Lung (tissue), 12 donors: ENCODE measurements around the gene COL18A1. TPM values are rescaled to one million over a fixed set of nuclear protein-coding genes. Genes with fewer than 3 reads are reported as not detected.
A peak's percentile ranks its signal among the peaks of the same experiment; 100 is the strongest.

ENCODE experiments used
- ATAC-seq: fragments of 200-7000 bp; cut with Tn5 transposase; one replicate; pipeline ENCODE4 v1.9.1; 2020; ENCODE audit warnings: moderate number of reproducible peaks; ENCODE audit not compliant: insufficient read depth, low FRiP score
- DNase-seq, 3 donors: peaks; one replicate each; pipeline ENCODE4 v3.0.0-alpha.2; 2013 to 2017
- H3K27ac ChIP-seq, 2 donors: one replicate each; pipeline ENCODE4 v1.5.1; 2013; ENCODE audit warnings: mild to moderate bottlenecking in 2 of 2, moderate library complexity in 2 of 2, control low read depth in 1 of 2, inconsistent platforms in 1 of 2, low read depth in 1 of 2, low read length in 1 of 2
- H3K27me3 ChIP-seq, 3 donors: one replicate each; pipeline ENCODE4 v1.5.1; 2013; ENCODE audit warnings: low read length in 2 of 3; ENCODE audit not compliant: control insufficient read depth in 3 of 3, insufficient read depth in 3 of 3
- H3K36me3 ChIP-seq, 4 donors: one replicate each; pipeline ENCODE4 v1.5.1; 2013; ENCODE audit warnings: low read length in 4 of 4, mild to moderate bottlenecking in 1 of 4, moderate library complexity in 1 of 4; ENCODE audit not compliant: control insufficient read depth in 4 of 4, insufficient read depth in 4 of 4
- H3K4me1 ChIP-seq, 5 donors: one replicate each; pipeline ENCODE4 v1.5.1; 2013; ENCODE audit warnings: low read length in 5 of 5, mild to moderate bottlenecking in 2 of 5, moderate library complexity in 1 of 5; ENCODE audit not compliant: control insufficient read depth in 5 of 5, insufficient read depth in 5 of 5
- H3K4me3 ChIP-seq: one replicate; pipeline ENCODE4 v1.5.1; 2013; ENCODE audit warnings: mild to moderate bottlenecking, control low read depth, moderate library complexity
- H3K9ac ChIP-seq, 2 donors: one replicate each; pipeline ENCODE4 v1.5.1; 2013; ENCODE audit warnings: low read length in 2 of 2, control low read depth in 1 of 2; ENCODE audit not compliant: insufficient read depth in 1 of 2
- H3K9me3 ChIP-seq, 4 donors: one replicate each; pipeline ENCODE4 v1.5.1; 2013; ENCODE audit warnings: low read length in 3 of 4, mild to moderate bottlenecking in 1 of 4, moderate library complexity in 1 of 4; ENCODE audit not compliant: control insufficient read depth in 4 of 4, insufficient read depth in 3 of 4
- WGBS, 2 donors: extraction: QIAGEN DNeasy Blood & Tissue Kit; methylation state at CpG; one replicate each; pipeline ENCODE4 v1.1.7; 2013; 5-methylcytosine and 5-hydroxymethylcytosine counted together
- polyA plus RNA-seq, 2 donors: library from polyadenylated mRNA; stranded (reverse); fragments of 200-250 nt; gene quantifications; one replicate each; pipeline ENCODE4 v1.2.1, GENCODE V29; 2013
- total RNA-seq, 2 donors: library from RNA; depleted of rRNA in 1 of 2; stranded (reverse); fragments of >200 nt in 1 of 2; gene quantifications; one replicate each; pipeline ENCODE4 v1.2.1, GENCODE V29; 2014 to 2021
- TF ChIP-seq, protein P1 (sequence below): IDR thresholded peaks from 2 replicates; pipeline ENCODE4 v1.5.1; 2012; ENCODE audit warnings: mild to moderate bottlenecking; ENCODE audit errors: control extremely low read depth, extremely low read depth
- donor health status: control.
- donor health status: control.
- donor health status: Bipolar disorder and iron deficiency.
- donor health status: healthy.
- donor health status: DM: yes; HTN: yes; CAD: no.

COL18A1 gene
- total and polyA plus RNA-seq, 4 donors: 42.7 to 102 (median 45.8) TPM

DNA sequence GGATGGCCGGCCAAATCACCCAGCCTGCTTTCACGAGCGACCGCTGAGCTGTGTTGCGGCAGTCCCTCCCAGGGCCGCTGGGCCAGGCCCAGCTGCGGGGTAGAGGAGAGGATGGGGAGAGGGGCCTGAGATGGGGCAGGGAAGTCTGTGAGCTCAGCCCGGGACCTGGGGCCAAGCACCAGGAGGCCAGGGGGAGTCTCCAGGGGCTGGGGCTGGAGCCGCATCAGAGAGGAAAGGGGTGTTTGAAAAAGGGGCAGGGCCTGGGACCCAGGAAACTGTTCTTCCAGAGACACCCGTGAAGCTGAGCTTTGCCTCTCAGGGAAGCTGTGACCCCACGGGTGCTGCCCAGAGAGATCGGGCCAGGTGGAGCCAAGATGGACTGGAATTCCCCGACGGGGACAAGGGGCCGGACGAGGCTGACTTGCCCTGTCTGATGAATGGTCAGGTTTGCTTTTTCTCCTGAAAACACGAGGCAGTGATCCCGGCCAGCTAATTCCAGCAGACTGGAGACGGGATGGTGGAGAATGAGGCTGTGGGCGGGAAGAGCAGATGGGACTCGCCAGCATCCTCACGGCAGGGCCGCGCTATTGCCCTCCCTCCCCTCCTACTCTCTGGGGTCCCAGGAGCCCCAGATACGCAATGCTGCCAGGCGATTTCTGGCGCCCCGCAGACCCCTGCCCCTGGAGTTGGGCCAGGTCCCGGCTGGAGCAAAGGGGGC is 40.3 kb upstream of the COL18A1 start:
- Histone ChIP-seq H3K4me3 (no peak overlapping the region), H3K9ac (no peak overlapping the region), H3K4me1 (peaks cover 0 to 27% (median 9%) of the 10 kb centered on the region in 5 donors), H3K27ac (peak overlapping the region; percentile 87 to 94), H3K36me3 (no peaks in the 10 kb centered on the region), H3K27me3 (no peaks in the 10 kb centered on the region), H3K9me3 (no peaks in the 10 kb centered on the region)
- ATAC-seq (no peak), DNase-seq (peak in 1 of 3 donors; percentile 65)
- TF ChIP-seq, protein P1, sequence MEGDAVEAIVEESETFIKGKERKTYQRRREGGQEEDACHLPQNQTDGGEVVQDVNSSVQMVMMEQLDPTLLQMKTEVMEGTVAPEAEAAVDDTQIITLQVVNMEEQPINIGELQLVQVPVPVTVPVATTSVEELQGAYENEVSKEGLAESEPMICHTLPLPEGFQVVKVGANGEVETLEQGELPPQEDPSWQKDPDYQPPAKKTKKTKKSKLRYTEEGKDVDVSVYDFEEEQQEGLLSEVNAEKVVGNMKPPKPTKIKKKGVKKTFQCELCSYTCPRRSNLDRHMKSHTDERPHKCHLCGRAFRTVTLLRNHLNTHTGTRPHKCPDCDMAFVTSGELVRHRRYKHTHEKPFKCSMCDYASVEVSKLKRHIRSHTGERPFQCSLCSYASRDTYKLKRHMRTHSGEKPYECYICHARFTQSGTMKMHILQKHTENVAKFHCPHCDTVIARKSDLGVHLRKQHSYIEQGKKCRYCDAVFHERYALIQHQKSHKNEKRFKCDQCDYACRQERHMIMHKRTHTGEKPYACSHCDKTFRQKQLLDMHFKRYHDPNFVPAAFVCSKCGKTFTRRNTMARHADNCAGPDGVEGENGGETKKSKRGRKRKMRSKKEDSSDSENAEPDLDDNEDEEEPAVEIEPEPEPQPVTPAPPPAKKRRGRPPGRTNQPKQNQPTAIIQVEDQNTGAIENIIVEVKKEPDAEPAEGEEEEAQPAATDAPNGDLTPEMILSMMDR: no peak
- 73 to 84% methylated on average over 29 of the region's 29 CpGs for WGBS, 2 donors

DNA sequence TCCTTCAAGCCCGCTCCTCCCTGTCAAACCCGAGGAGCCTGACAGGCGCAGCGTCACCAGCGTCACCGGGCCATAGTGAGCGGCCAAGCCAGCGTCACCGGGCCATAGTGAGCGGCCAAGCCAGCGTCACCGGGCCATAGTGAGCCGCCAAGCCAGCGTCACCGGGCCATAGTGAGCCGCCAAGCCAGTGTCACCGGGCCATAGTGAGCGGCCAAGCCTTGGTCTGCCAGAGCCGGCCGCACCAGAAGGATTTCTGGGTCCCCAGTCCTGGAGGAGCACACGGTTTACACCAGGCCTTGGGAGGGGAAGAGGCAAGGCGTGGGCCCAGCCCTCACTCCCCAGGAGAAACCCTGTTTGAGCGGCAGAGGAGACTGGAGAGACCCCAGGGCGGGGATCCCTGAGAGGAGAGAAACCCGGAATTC is 39.8 kb upstream of the COL18A1 start:
- Histone ChIP-seq H3K27me3 (no peaks in the 10 kb centered on the region), H3K36me3 (no peaks in the 10 kb centered on the region), H3K9me3 (no peaks in the 10 kb centered on the region), H3K9ac (no peak overlapping the region), H3K4me1 (peaks cover 0 to 27% (median 9%) of the 10 kb centered on the region in 5 donors), H3K27ac (peak overlapping the region; percentile 87 to 94), H3K4me3 (no peak overlapping the region)
- 96% methylated on average over 20 to 25 of the region's 25 CpGs for WGBS, 2 donors
- TF ChIP-seq, protein P1: no peak
- DNase-seq (no peak), ATAC-seq (no peak)

DNA sequence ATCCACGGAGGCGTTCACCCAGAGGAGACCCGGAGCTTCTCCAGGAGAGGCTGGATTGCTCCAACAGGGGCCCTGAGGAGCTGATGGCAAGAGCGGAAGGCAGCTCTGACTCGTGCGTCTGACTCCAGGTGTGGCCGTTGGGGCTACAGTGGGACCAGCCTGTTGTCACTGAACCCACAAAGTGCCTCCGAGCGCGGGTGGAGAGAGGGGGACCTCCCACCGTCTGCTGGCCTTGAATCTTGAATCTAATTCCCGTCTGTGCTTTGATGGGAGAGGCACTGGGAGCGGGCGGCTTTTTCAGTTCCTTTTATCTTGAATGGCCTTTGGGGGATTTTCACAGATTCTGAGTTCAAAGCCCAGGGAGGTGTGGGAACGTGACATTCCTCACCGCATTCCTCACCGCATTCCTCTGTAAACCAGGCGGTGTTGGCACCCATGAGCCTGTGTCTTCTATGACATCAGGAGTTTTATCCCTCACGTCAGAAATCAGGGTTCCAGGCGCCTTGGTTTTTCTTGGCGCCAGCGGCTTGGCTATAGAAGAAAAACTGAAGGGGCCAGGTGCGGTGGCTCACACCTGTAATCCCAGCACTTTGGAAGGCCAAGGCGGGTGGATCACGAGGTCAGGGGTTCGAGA is 39.2 kb upstream of the COL18A1 start:
- DNase-seq (peak in 2 of 3 donors; percentile 45 to 58), ATAC-seq (no peak)
- peaks cover 0 to 30% (median 9%) of the 10 kb centered on the region in 5 donors for H3K4me1 ChIP-seq
- no peaks in the 10 kb centered on the region for H3K9me3 ChIP-seq
- H3K27ac ChIP-seq: peak overlapping the region in 1 of 2 donors; percentile 87
- no peak overlapping the region for H3K4me3 ChIP-seq
- WGBS, 2 donors: 85 to 90% methylated on average over 26 of the region's 26 CpGs
- no peaks in the 10 kb centered on the region for H3K27me3 ChIP-seq
- TF ChIP-seq, protein P1: no peak
- H3K36me3 ChIP-seq: no peaks in the 10 kb centered on the region
- H3K9ac ChIP-seq: no peak overlapping the region
